Hematopoietic multipotent progenitor cell treated with erythropoietin and hydrocortisone succinate and interleukin-3 and kit ligand, for 15 days (in vitro differentiated cells): ENCODE data around the gene PARK7.
A peak's percentile ranks its signal among the peaks of the same experiment; 100 is the strongest.
"Not testable (repeated sequence)": the region's sequence is repeated elsewhere in the genome, so short reads cannot be mapped to it uniquely, and the experiment has no call there.

ENCODE experiments used
- DNase-seq: peaks from one replicate; pipeline ENCODE4 v3.0.0-alpha.2; 2015; ENCODE audit warnings: low spot score

Gene PARK7

GRCh38 chr1:7943251-7943650 is 18.3 kb upstream of the PARK7 start:
- no peak for DNase-seq

- DNase-seq: no peak
These were observed 12.6 kb upstream of the PARK7 start for GRCh38 chr1:7948960-7949359.

DNA sequence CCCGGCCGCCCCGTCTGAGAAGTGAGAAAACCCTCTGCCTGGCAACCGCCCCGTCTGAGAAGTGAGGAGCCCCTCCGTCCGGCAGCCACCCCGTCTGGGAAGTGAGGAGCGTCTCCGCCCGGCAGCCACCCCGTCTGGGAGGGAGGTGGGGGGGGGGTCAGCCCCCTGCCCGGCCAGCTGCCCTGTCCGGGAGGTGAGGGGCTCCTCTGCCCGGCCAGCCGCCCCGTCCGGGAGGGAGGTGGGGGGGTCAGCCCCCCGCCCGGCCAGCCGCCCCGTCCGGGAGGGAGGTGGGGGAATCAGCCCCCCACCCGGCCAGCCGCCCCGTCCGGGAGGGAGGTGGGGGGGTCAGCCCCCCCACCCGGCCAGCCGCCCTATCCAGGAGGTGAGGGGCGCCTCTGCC is 8.7 kb upstream of the PARK7 start:
- not testable (repeated sequence) for DNase-seq

DNA sequence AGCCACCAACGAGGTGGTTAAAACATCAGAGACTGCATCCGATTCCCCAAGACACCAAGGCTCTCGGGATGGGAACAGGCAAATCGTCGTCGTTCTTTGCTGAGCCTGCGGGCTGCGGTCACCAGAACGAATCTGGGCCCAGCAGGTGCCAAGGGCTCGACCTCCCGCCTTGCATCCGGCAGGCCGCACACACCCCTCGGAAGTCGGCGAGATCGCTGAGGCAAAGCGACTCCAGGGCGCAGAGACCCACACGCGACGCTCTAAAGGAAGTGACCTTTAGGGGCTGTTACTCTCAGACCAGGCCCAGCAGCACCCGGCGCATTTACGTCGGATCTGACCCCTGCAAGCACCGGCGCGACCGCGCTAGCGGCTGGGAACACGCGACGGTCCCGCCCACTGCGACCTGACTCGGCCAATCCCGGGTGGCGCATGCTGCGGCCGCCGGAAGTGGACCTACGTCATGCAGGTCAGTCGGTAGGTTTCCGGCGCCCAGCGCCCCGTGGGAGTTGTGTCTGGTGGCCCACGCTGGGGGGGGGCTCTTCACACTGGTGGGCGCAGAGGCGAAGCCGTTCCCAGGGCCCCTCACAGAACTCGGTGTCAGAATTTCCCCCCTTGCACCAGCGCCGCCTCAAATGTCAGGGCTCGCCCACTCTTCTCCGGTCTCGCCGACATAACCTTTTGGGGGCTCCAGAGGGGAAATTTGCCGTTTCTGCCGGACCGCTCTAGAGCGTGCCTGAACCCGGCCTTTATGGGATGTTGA is 7.5 kb upstream of the PARK7 start:
- DNase-seq: peak; percentile 84

GRCh38 chr1:7954683-7955082 is 6.8 kb upstream of the PARK7 start:
- no peak for DNase-seq

DNA sequence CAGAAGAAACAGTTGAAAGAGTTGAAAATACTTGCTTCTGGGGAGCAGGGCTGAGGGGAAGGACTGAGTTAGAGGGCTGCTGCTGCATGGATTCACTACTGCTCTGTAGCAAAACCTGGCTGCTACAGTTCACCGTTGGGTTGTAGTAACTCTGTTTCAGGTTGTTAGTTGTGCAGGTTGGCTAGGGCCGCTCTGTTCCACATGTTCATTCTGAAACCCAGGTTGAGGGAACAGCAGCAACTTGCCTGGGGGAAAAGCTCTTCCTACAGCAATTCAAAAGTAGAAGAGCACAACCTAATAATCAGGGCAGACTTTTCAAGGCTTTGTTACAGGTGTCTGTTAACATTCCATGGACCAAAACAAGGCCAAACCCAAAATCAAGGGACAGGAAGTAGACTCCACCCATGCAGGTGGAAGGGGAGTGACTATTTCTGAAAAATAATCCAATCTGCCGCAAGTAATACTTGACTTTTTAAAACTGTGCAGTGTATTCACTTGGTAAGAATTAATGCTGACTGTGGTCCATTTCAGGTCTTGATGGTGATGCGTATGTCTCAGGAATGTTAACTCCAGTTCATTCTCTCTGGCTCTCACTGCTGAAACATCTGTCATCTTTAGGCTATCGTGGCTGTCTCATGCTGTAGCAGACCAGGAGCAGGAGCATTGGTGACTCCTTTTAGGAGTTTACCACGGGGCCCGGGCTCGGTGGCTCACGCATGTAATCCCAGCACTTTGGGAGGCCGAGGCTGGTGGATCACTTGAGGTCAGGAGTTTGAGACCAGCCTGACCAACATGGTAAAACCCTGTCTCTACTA is 5.1 kb upstream of the PARK7 start:
- no peak for DNase-seq

GRCh38 chr1:7960165-7960564 is 1.3 kb upstream of the PARK7 start:
- no peak for DNase-seq

- peak; percentile 4 for DNase-seq
These were observed 670 bp upstream of the PARK7 start for GRCh38 chr1:7960867-7961215.

DNA sequence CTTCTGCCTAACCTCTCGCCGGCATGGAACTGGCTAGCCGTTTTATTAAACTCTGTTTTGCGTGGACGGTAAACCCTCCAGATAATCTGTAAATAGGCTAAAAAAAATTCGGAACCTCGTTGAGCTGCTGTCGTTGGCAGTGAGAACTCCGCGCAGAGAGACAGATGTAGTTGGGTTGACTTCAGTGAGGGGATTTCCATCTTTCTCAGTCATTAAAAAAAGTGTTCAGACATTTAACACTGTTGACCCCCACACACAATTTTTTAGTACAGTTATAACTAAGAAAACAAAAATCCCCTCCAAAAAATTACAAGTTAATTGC is 464 bp downstream of the PARK7 start:
- DNase-seq: no peak

DNA sequence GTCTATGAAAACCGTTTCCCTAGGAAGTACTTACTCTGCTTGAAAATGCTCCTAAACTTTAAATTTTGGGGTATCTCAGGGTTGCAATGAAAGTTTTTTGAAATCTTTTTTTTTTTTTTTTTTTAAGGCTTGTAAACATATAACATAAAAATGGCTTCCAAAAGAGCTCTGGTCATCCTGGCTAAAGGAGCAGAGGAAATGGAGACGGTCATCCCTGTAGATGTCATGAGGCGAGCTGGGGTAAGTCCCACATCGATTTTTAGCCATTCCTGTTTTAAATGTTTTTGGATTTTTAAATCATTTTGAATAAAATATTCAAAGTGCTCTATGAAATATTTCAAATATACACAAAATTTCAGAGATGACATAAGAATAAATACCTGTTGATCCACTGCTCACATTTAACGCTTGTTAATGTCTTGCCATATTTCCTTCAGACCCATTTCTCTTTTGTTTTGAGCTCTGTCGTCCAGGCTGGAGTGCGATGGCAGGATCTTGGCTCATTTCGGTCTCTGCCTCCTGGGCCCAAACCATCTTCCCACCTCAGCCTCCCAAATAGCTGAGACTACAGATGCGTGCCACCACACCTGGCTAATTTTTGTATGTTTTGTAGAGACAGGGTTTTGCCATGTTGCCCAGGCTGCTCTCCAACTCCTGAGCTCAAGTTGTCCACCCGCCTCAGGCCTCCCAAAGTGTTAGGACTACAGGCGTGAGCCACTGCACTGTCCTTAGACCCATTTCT is 1.3 kb downstream of the PARK7 start:
- DNase-seq: no peak

DNA sequence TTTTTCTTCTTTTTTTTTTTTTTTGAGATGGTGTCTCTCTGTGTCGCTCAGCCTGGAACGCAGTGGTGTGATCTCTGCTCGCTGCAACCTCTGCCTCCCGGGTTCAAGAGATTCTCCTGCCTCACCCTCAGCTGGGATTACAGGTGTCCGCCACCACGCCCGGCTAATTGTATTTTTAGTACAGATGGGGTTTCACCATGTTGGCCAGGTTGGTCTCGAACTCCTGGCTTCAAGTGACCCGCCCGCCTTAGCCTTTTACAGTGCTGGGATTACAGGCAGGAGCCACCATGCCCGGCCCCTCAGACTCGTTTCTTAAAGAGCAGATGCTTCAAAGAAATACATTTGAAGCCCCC is 1.8 kb downstream of the PARK7 start:
- not testable (repeated sequence) for DNase-seq

DNA sequence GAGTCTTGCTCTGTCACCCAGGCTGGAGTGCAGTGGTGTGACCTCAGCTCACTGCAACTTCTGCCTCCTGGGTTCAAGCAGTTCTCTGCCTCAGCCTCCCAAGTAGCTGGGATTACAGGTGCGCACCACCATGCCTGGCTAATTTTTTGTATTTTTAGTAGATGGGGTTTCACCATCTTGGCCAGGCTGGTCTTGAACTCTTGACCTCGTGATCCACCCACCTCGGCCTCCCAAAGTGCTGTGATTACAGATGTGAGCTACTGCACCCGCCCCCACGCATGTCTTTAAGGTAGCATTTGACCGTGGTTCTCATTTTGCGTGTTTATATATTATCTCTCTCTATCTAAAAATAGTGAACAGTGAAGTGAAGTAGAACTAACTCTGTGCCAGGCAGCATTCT is 2.3 kb downstream of the PARK7 start:
- DNase-seq: not testable (repeated sequence)

- DNase-seq: no peak
These were observed 3.0 kb downstream of the PARK7 start for GRCh38 chr1:7964476-7964875.

DNA sequence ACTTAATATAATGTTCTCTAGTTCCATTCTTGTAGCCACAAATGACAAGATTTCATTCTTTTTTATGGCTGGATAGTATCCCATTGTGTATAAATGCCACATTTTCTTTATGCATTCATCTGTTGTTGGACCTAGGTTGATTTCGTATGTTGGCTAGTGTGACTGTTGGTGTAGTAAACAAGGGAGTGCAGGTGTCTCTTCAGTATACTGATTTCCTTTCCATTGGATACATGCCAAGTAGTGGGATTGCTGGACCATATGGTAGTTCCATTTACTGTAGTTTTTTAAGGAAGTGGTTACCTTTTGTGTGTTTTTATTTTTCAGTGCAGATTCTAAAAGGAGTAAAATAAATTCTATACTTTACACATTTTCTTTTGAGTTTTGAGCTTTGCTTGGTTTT is 5.7 kb downstream of the PARK7 start:
- no peak for DNase-seq

- DNase-seq: no peak
These were observed 6.1 kb downstream of the PARK7 start for GRCh38 chr1:7967651-7968050.

DNA sequence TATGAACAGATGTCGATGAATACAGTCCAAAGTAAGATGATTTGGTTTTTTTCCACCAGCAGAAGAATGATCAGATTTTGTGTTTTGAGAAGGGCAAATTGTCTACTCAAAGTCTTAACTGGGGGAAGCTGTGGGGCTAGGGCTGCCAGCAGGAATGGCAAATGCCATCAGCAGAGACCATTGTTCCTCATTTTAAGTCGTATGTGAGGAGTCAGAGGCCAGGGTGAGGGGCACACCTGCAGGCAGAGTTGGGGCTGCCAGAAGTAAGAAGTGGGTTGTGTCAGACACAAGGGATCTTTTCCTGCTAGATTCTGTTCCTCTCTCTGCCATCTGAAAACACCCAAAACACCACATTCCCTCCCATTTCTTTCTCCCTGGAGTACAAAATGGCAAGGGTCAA is 8.7 kb downstream of the PARK7 start:
- no peak for DNase-seq

- DNase-seq: no peak
These were observed 9.5 kb downstream of the PARK7 start for GRCh38 chr1:7971024-7971423.

DNA sequence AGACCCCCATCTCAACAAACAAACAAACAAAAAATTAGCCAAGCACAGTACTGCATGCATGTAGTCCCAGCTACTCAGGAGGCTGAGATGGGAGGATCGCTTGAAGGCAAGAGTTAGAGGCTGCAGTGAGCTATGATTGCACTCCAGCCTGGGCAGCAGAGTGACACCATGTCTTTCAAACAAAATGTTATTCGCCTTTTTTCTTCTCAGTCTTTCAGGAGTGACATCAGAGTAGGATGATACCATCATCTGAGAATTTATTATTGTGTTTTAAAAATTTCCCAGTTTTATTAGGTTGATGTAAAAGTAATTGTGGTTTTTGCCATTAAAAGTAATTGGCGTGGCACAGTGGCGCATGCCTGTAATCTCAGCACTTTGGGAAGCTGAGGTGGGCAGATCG is 10.8 kb downstream of the PARK7 start:
- DNase-seq: no peak

- no peak for DNase-seq
These were observed 11.6 kb downstream of the PARK7 start for GRCh38 chr1:7973086-7973485.

GRCh38 chr1:7975212-7975865 is 13.8 kb downstream of the PARK7 start:
- DNase-seq: peak; percentile 66

DNA sequence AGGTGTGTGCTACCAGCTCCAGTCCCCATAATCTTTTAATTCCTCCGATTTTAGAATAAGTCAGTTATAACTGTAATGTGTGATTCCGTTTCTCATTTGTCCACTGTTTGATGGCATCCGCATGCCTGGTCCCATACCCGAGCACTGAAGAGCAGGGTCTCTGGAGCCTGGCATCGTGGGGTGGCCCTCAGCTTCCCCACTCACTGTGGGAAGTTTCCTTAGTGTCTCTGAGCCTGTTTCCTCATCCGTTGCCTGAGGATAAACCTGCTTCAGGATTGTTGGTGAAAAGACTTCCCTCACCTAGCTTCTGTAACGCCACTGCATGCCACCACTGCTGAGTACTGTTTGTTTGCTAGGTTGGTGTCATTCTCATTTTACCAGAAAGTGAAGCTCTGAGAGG is 19.5 kb downstream of the PARK7 start:
- DNase-seq: no peak

- no peak for DNase-seq
These were observed 21.7 kb downstream of the PARK7 start for GRCh38 chr1:7983086-7983778.
